Neural progenitor cell (in vitro differentiated cells): Measurements from ENCODE around the gene C1orf56. TPM values are rescaled to one million over a fixed set of nuclear protein-coding genes. Genes with fewer than 3 reads are reported as not detected.

Source experiments
- DNase-seq: peaks from one replicate; pipeline ENCODE4 v3.0.0-alpha.2; 2016; ENCODE audit warnings: low spot score
- H2AFZ ChIP-seq: fragments of 200-600 bp; sonication (generic); replicated peaks from 2 replicates; pipeline ENCODE4 v1.6.1; 2016; ENCODE audit warnings: antibody characterized with exemption
- H3F3A ChIP-seq: fragments of 200-600 bp; sonication (generic); 2 replicates; pipeline ENCODE4 v1.6.1; 2016; ENCODE audit warnings: antibody characterized with exemption, low read depth
- H3K27ac ChIP-seq: fragments of 200-600 bp; sonication (generic); 2 replicates; pipeline ENCODE4 v1.5.1; 2016; ENCODE audit warnings: mild to moderate bottlenecking
- H3K27me3 ChIP-seq: fragments of 200-600 bp; sonication (generic); 2 replicates; pipeline ENCODE4 v1.6.1; 2016; ENCODE audit warnings: mild to moderate bottlenecking, moderate library complexity
- H3K36me3 ChIP-seq: fragments of 200-600 bp; sonication (generic); 2 replicates; pipeline ENCODE4 v1.5.1; 2016
- H3K4me1 ChIP-seq: fragments of 200-600 bp; sonication (generic); 2 replicates; pipeline ENCODE4 v1.6.1; 2016; ENCODE audit warnings: mixed run types
- H3K4me2 ChIP-seq: fragments of 200-600 bp; sonication (generic); 2 replicates; pipeline ENCODE4 v1.6.1; 2016
- H3K4me3 ChIP-seq: fragments of 200-600 bp; sonication (generic); 2 replicates; pipeline ENCODE4 v1.5.1; 2016
- H3K79me2 ChIP-seq: fragments of 200-600 bp; sonication (generic); 2 replicates; pipeline ENCODE4 v1.6.1; 2016; ENCODE audit warnings: low read depth
- H3K9ac ChIP-seq: fragments of 200-600 bp; sonication (generic); 2 replicates; pipeline ENCODE4 v1.6.1; 2016
- H3K9me3 ChIP-seq: fragments of 200-600 bp; sonication (generic); 2 replicates; pipeline ENCODE4 v1.5.1; 2016; ENCODE audit warnings: low read depth
- H4K20me1 ChIP-seq: fragments of 200-600 bp; sonication (generic); 2 replicates; pipeline ENCODE4 v1.6.1; 2016; ENCODE audit warnings: low read depth
- H3K27ac Mint-ChIP-seq: 3 replicates; pipeline ENCODE4 v1.8.0; 2021; ENCODE audit warnings: mixed read lengths
- H3K27me3 Mint-ChIP-seq: 2 replicates; pipeline ENCODE4 v1.8.0; 2022; ENCODE audit warnings: low read depth, mild to moderate bottlenecking, inconsistent platforms, moderate library complexity, mixed read lengths; ENCODE audit not compliant: insufficient read depth
- H3K36me3 Mint-ChIP-seq: 3 replicates; pipeline ENCODE4 v1.8.0; 2021; ENCODE audit warnings: mixed read lengths
- H3K4me1 Mint-ChIP-seq: 3 replicates; pipeline ENCODE4 v1.8.0; 2021; ENCODE audit warnings: mixed read lengths
- H3K4me3 Mint-ChIP-seq: 3 replicates; pipeline ENCODE4 v1.8.0; 2021; ENCODE audit warnings: mild to moderate bottlenecking, moderate library complexity, mixed read lengths
- H3K9me3 Mint-ChIP-seq: 3 replicates; pipeline ENCODE4 v1.8.0; 2020; ENCODE audit warnings: mixed read lengths
- EZH2 ChIP-seq: fragments of 200-600 bp; sonication (generic); IDR thresholded peaks from 2 replicates; pipeline ENCODE4 v1.6.1; 2017; ENCODE audit warnings: antibody characterized with exemption, mild to moderate bottlenecking, moderate library complexity
- EZH2phosphoT487 ChIP-seq: fragments of 200-600 bp; sonication (generic); IDR thresholded peaks from 2 replicates; pipeline ENCODE4 v1.6.1; 2017; ENCODE audit warnings: antibody characterized with exemption
- total RNA-seq: library from RNA; depleted of rRNA; stranded (reverse); fragments of >200 nt; gene quantifications from 2 replicates; pipeline ENCODE4 v1.2.3, GENCODE V29; 2015; ENCODE audit warnings: low replicate concordance
- TF ChIP-seq, protein P1 (sequence below): fragments of 200-600 bp; sonication (generic); IDR thresholded peaks from 2 replicates; pipeline ENCODE4 v1.5.1; 2017; ENCODE audit warnings: antibody characterized with exemption, mild to moderate bottlenecking

Gene C1orf56
- total RNA-seq, 1 donor from 2014 or later = 2.9 TPM

DNA sequence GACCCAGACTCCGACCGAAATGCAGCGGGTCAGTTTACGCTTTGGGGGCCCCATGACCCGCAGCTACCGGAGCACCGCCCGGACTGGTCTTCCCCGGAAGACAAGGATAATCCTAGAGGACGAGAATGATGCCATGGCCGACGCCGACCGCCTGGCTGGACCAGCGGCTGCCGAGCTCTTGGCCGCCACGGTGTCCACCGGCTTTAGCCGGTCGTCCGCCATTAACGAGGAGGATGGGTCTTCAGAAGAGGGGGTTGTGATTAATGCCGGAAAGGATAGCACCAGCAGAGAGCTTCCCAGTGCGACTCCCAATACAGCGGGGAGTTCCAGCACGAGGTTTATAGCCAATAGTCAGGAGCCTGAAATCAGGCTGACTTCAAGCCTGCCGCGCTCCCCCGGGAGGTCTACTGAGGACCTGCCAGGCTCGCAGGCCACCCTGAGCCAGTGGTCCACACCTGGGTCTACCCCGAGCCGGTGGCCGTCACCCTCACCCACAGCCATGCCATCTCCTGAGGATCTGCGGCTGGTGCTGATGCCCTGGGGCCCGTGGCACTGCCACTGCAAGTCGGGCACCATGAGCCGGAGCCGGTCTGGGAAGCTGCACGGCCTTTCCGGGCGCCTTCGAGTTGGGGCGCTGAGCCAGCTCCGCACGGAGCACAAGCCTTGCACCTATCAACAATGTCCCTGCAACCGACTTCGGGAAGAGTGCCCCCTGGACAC lies 534 bp downstream of the C1orf56 start:
- H3K9me3 ChIP-seq = no peaks in the 10 kb centered on the region
- H4K20me1 ChIP-seq = no peaks in the 10 kb centered on the region
- Mint-ChIP-seq H3K4me1 (peaks cover 24% of the 10 kb centered on the region), H3K4me3 (peak overlapping the region; percentile 98), H3K27ac (peak overlapping the region; percentile 95), H3K9me3 (no peaks in the 10 kb centered on the region), H3K27me3 (peaks cover 12% of the 10 kb centered on the region), H3K36me3 (peaks cover 9% of the 10 kb centered on the region)
- H3K4me1 ChIP-seq = peaks cover 6% of the 10 kb centered on the region
- TF ChIP-seq, protein P1, sequence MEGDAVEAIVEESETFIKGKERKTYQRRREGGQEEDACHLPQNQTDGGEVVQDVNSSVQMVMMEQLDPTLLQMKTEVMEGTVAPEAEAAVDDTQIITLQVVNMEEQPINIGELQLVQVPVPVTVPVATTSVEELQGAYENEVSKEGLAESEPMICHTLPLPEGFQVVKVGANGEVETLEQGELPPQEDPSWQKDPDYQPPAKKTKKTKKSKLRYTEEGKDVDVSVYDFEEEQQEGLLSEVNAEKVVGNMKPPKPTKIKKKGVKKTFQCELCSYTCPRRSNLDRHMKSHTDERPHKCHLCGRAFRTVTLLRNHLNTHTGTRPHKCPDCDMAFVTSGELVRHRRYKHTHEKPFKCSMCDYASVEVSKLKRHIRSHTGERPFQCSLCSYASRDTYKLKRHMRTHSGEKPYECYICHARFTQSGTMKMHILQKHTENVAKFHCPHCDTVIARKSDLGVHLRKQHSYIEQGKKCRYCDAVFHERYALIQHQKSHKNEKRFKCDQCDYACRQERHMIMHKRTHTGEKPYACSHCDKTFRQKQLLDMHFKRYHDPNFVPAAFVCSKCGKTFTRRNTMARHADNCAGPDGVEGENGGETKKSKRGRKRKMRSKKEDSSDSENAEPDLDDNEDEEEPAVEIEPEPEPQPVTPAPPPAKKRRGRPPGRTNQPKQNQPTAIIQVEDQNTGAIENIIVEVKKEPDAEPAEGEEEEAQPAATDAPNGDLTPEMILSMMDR = peak; percentile 73
- no peak for TF ChIP-seq EZH2phosphoT487
- H3F3A ChIP-seq = peaks cover 47% of the 10 kb centered on the region
- peaks cover 14% of the 10 kb centered on the region for H3K79me2 ChIP-seq
- no peak overlapping the region for H3K27ac ChIP-seq
- H2AFZ ChIP-seq = peak overlapping the region; percentile 85
- peak overlapping the region; percentile 69 for H3K4me3 ChIP-seq
- peak overlapping the region; percentile 47 for H3K9ac ChIP-seq
- H3K4me2 ChIP-seq = peak overlapping the region; percentile 98
- H3K36me3 ChIP-seq = no peaks in the 10 kb centered on the region
- no peaks in the 10 kb centered on the region for H3K27me3 ChIP-seq
- peak; percentile 80 for DNase-seq

DNA sequence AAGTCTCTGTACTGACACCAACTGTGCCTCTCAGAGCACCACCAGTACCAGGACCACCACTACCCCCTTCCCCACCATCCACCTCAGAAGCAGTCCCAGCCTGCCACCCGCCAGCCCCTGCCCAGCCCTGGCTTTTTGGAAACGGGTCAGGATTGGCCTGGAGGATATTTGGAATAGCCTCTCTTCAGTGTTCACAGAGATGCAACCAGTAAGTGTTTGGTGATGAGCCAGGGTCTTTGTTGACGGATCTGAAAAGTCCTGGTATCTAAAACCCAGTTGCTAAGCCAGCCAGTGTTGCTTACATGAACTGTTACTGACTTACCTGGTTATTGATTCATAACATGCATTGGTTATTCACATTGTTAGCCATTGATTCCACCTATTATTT lies 1.1 kb downstream of the C1orf56 start:
- peaks cover 12% of the 10 kb centered on the region for H3K27me3 Mint-ChIP-seq
- peak overlapping the region; percentile 98 for H3K4me2 ChIP-seq
- no peak for DNase-seq
- H3K36me3 Mint-ChIP-seq = peaks cover 10% of the 10 kb centered on the region
- H4K20me1 ChIP-seq = no peaks in the 10 kb centered on the region
- no peaks in the 10 kb centered on the region for H3K9me3 Mint-ChIP-seq
- peak overlapping the region; percentile 69 for H3K4me3 ChIP-seq
- peak overlapping the region; percentile 98 for H3K4me3 Mint-ChIP-seq
- H2AFZ ChIP-seq = no peak overlapping the region
- H3K4me1 ChIP-seq = peaks cover 6% of the 10 kb centered on the region
- peaks cover 24% of the 10 kb centered on the region for H3K4me1 Mint-ChIP-seq
- H3K36me3 ChIP-seq = no peaks in the 10 kb centered on the region
- no peak overlapping the region for H3K9ac ChIP-seq
- H3K27me3 ChIP-seq = no peaks in the 10 kb centered on the region
- H3K79me2 ChIP-seq = peaks cover 14% of the 10 kb centered on the region
- H3K27ac Mint-ChIP-seq = no peak overlapping the region
- no peak for TF ChIP-seq EZH2
- TF ChIP-seq, protein P1 = no peak
- TF ChIP-seq EZH2phosphoT487 = no peak
- no peaks in the 10 kb centered on the region for H3K9me3 ChIP-seq
- H3F3A ChIP-seq = peaks cover 47% of the 10 kb centered on the region
- no peak overlapping the region for H3K27ac ChIP-seq

DNA sequence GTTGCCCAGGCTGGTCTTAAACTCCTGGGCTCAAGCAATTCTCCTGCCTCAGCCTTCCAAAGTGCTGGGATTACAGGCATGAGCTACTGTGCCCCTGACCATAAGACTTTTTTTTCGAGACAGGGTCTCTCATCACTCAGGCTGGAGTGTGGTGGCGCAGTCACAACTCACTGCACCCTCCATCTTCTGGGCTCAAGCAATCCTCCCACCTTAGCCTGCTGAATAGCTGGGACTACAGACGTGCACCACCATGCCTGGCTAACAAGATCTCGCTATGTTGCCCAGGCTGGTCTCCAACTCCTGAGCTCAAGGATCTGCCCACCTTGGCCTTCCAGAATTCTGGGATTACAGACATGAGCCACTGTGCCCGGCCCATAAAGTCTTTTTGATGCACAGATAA lies 1.9 kb downstream of the C1orf56 start:
- H3K4me1 Mint-ChIP-seq = peaks cover 24% of the 10 kb centered on the region
- H3K4me3 Mint-ChIP-seq = peak overlapping the region; percentile 53
- Histone ChIP-seq H3K79me2 (peaks cover 14% of the 10 kb centered on the region), H4K20me1 (no peaks in the 10 kb centered on the region), H3K36me3 (no peaks in the 10 kb centered on the region), H3K4me1 (peaks cover 6% of the 10 kb centered on the region), H3K27ac (no peak overlapping the region), H3K4me2 (peak overlapping the region; percentile 29), H3K27me3 (no peaks in the 10 kb centered on the region), H2AFZ (no peak overlapping the region), H3K9me3 (no peaks in the 10 kb centered on the region), H3K4me3 (no peak overlapping the region), H3K9ac (no peak overlapping the region), H3F3A (peaks cover 47% of the 10 kb centered on the region)
- H3K27ac Mint-ChIP-seq = no peak overlapping the region
- H3K36me3 Mint-ChIP-seq = peaks cover 11% of the 10 kb centered on the region
- peaks cover 12% of the 10 kb centered on the region for H3K27me3 Mint-ChIP-seq
- H3K9me3 Mint-ChIP-seq = no peaks in the 10 kb centered on the region
- TF ChIP-seq EZH2 = no peak
- TF ChIP-seq, protein P1 = no peak
- TF ChIP-seq EZH2phosphoT487 = no peak
- DNase-seq = no peak
